ENCODE measurements around the gene ACTL6A.

DNA sequence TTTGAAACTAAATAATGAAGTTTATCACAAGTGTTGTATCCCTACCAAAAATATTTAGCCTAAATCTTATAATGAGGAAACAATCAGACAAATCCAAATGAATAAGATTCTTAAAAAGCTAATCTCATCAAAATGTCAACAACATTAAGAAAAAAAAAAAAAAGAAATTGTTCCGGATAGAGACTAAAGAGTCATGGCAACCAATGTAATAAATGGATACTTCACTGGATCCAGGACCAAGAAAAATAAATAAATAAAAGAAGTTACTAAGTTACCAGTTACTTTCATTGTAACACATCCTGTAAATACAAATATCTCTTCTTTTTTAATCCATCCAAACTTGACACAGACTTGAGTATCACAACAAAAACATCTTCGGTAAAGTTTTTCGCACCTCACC lies 41.1 kb downstream of the ACTL6A start:
- TF ChIP-seq, protein P1, sequence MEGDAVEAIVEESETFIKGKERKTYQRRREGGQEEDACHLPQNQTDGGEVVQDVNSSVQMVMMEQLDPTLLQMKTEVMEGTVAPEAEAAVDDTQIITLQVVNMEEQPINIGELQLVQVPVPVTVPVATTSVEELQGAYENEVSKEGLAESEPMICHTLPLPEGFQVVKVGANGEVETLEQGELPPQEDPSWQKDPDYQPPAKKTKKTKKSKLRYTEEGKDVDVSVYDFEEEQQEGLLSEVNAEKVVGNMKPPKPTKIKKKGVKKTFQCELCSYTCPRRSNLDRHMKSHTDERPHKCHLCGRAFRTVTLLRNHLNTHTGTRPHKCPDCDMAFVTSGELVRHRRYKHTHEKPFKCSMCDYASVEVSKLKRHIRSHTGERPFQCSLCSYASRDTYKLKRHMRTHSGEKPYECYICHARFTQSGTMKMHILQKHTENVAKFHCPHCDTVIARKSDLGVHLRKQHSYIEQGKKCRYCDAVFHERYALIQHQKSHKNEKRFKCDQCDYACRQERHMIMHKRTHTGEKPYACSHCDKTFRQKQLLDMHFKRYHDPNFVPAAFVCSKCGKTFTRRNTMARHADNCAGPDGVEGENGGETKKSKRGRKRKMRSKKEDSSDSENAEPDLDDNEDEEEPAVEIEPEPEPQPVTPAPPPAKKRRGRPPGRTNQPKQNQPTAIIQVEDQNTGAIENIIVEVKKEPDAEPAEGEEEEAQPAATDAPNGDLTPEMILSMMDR (IDR thresholded peaks at IDR 0.05), result no peak
- no peak for TF ChIP-seq EZH2 (IDR thresholded peaks at IDR 0.05)
